GM06990 (cell line): ENCODE measurements around the gene ATP5ME.
"Not testable (repeated sequence)": the region's sequence is repeated elsewhere in the genome, so short reads cannot be mapped to it uniquely, and the experiment has no call there.

Source experiments
- DNase-seq: peaks from one replicate; pipeline ENCODE4 v3.0.0-alpha.2; 2011; ENCODE audit not compliant: insufficient read length; ENCODE audit errors: extremely low read depth
- H3K27me3 ChIP-seq: replicated peaks from 2 replicates; pipeline ENCODE4 v1.6.0; 2011; ENCODE audit warnings: low read length; ENCODE audit not compliant: control insufficient read depth, insufficient read depth
- H3K36me3 ChIP-seq: 2 replicates; pipeline ENCODE4 v1.5.1; 2011; ENCODE audit warnings: low read length; ENCODE audit not compliant: control insufficient read depth, insufficient read depth
- H3K4me3 ChIP-seq: replicated peaks from 2 replicates; pipeline ENCODE4 v1.5.1; 2011; ENCODE audit warnings: low read depth, mild to moderate bottlenecking, control low read depth, low read length
- TF ChIP-seq, protein P1 (sequence below): IDR thresholded peaks from 2 replicates; pipeline ENCODE4 v1.5.1; 2011; ENCODE audit warnings: low read length, control low read depth, mild to moderate bottlenecking, inconsistent platforms; ENCODE audit not compliant: insufficient read depth, poor library complexity, severe bottlenecking

ATP5ME gene

DNA sequence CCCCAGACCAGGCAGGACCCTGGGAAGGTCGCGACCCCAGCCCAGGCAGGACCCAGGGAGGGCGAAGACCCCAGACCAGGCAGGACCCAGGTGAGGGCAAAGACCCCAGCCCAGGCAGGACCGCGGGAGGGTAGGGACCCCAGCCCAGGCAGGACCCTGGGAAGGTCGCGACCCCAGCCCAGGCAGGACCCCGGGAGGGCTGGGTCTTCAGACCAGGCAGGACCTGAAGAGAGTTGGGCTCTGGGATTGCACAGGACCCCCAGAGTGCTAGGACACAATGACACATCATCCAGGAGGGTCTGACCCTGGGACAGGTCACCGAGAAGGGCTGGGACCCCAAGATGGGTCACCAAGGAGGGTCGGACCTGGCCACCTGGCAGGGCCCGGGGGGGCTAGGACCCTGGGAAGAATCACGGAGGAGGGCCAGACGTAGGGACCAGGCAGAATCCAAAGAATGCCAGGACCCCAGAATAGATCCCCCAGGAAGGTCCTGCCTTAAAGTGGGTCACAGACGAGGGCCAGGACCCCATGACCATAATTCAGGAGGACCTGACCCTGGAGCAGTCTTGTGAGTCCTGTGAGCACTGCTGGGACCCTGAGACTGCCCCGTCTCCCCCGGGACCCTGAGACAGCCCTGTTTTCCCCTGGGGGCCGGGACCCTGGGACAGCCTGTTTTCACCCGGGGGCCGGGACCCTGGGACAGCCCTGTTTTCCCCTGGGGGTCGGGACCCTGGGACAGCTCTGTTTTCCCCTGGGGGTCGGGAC lies 32.9 kb upstream of the ATP5ME start:
- Histone ChIP-seq H3K36me3 (no peaks in the 10 kb centered on the region; the same call in 1 of the 2 replicates), H3K4me3 (peak overlapping the region; percentile 84), H3K27me3 (no peaks in the 10 kb centered on the region)
- TF ChIP-seq, protein P1, sequence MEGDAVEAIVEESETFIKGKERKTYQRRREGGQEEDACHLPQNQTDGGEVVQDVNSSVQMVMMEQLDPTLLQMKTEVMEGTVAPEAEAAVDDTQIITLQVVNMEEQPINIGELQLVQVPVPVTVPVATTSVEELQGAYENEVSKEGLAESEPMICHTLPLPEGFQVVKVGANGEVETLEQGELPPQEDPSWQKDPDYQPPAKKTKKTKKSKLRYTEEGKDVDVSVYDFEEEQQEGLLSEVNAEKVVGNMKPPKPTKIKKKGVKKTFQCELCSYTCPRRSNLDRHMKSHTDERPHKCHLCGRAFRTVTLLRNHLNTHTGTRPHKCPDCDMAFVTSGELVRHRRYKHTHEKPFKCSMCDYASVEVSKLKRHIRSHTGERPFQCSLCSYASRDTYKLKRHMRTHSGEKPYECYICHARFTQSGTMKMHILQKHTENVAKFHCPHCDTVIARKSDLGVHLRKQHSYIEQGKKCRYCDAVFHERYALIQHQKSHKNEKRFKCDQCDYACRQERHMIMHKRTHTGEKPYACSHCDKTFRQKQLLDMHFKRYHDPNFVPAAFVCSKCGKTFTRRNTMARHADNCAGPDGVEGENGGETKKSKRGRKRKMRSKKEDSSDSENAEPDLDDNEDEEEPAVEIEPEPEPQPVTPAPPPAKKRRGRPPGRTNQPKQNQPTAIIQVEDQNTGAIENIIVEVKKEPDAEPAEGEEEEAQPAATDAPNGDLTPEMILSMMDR, result no peak
- DNase-seq, result no peak

GRCh38 chr4:706083-706633 lies 32.1 kb upstream of the ATP5ME start:
- not testable (repeated sequence) for DNase-seq
- peak overlapping the region; percentile 84 for H3K4me3 ChIP-seq

GRCh38 chr4:705278-706082 lies 31.4 kb upstream of the ATP5ME start, which contains the start of gene PCGF3:
TSS of gene PCGF3 (plus strand) at chr4:705832. CDS start at chr4:733681, 27,849 bp downstream.
- Histone ChIP-seq H3K36me3 (no peaks in the 10 kb centered on the region; the same call in 1 of the 2 replicates), H3K27me3 (no peaks in the 10 kb centered on the region), H3K4me3 (peak within 1 kb of the TSS; percentile 84)
- DNase-seq, result peak; percentile 93
- TF ChIP-seq, protein P1, result no peak

More at GRCh38 chr4:706083-706633, 32.1 kb upstream of the ATP5ME start:
- H3K27me3 ChIP-seq, H3K36me3 ChIP-seq: not testable (repeated sequence)

- TF ChIP-seq, protein P1, result no peak
- H3K27me3 ChIP-seq, result no peaks in the 10 kb centered on the region
- no peak overlapping the region for H3K4me3 ChIP-seq
- H3K36me3 ChIP-seq, result no peaks in the 10 kb centered on the region; the same call in 1 of the 2 replicates
- DNase-seq, result no peak
Observed at GRCh38 chr4:704971-705277, 30.8 kb upstream of the ATP5ME start.

DNA sequence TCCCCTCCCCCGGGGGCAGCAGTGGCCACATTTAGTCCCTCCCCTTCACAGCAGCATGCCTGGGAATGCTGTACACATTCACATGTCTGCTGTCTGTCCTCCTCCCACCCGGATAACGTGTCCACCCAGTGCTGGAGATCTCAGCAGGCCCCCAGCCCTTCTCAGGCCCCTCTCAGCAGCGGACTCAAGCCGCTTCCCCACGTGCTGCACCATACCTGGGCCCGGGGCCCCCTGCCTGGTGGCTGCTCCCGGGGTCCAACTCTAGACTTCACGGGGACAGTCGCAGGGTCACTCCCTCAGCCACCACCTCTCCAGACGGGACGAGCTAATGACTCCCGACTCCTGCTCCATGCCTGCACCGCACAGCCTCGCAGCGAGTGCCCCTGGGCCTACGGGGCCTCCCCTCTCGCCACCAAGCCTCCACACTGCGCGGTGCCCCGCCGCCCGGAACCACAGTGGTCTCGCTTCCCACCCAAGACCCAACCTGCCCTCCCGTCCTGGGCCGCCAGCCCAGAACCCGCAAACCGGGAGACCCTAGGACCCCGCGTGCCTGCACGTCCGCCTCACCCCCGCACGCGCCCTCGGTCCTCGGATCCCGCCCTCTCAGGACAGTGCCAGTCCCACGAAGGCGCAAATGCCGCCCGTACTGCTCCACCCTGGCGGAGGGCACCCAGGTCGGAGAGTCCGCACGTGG lies 30.3 kb upstream of the ATP5ME start:
- no peak overlapping the region for H3K4me3 ChIP-seq
- no peak for DNase-seq
- TF ChIP-seq, protein P1, result no peak
- H3K36me3 ChIP-seq, result no peaks in the 10 kb centered on the region; the same call in 1 of the 2 replicates
- no peaks in the 10 kb centered on the region for H3K27me3 ChIP-seq
